GM12801 (cell line): ENCODE data around the gene NUP205.

Experiments
- TF ChIP-seq, protein P1 (sequence below): IDR thresholded peaks from one replicate; pipeline ENCODE4 v1.5.1; 2011; ENCODE audit warnings: control low read depth; ENCODE audit not compliant: insufficient read length; ENCODE audit errors: extremely low read depth

The NUP205 gene

DNA sequence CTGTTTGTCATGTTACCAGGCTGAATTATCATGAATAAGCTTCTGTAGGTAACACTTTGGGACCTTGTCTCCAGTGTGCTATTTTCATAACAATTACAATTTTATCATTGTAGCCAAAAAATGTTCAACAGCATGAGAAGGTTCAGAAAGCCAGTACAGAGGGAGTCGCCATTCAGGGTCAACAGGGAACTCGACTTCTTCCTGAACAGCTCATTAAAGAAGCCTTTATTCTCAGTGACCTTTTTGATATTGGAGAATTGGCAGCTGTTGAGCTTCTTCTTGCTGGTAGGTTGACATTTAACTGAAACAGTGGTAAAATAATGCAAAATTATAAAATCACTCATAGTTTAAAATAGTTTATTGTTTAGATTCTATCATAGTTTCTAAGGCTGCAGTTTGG is 15.8 kb downstream of the NUP205 start:
- TF ChIP-seq, protein P1, sequence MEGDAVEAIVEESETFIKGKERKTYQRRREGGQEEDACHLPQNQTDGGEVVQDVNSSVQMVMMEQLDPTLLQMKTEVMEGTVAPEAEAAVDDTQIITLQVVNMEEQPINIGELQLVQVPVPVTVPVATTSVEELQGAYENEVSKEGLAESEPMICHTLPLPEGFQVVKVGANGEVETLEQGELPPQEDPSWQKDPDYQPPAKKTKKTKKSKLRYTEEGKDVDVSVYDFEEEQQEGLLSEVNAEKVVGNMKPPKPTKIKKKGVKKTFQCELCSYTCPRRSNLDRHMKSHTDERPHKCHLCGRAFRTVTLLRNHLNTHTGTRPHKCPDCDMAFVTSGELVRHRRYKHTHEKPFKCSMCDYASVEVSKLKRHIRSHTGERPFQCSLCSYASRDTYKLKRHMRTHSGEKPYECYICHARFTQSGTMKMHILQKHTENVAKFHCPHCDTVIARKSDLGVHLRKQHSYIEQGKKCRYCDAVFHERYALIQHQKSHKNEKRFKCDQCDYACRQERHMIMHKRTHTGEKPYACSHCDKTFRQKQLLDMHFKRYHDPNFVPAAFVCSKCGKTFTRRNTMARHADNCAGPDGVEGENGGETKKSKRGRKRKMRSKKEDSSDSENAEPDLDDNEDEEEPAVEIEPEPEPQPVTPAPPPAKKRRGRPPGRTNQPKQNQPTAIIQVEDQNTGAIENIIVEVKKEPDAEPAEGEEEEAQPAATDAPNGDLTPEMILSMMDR = no peak

GRCh38 chr7:135575296-135575695 is 17.6 kb downstream of the NUP205 start:
- TF ChIP-seq, protein P1 = no peak

GRCh38 chr7:135578569-135578968 is 20.9 kb downstream of the NUP205 start:
- TF ChIP-seq, protein P1 = no peak

DNA sequence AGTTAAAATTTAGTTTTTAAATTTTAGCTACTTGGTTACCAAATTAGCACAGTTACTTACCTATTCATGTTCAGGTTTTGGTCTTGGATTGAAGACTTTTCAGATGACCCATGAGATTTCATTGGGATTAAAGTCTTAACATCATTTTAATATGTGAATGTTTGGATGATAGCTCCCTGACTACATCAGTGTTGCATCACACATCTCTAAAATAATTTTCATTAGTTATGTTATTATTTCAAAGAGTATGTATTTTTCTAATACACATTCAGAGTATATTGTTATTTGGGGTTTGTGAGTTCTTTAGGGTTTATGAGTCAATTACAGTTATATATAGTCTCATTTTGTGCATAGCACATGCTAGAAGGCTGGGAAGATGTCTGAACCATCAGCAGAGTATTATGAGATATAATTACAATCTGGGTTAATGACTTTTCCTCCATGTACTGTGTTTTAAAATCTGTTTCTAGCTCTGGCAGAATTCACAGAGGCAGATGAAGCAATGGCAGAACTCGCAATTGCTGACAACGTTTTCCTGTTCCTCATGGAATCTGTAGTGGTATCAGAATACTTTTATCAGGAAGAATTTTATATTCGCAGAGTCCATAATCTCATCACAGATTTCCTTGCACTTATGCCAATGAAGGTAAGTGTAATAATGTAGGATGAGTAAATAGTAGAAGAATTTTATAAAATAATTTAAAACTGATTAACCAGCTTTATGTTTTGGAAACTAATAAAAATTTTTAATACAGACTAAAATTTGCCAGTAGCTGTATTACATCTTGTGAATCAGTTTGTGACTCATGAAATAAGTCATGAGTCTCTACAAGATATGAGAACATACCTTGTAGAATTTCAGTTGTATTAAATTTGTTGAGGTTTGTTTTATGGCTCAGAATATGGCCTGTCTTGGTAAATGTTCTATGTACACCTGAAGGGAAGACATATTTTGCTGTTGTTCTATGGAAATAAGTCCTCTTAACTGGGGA is 26.9 kb downstream of the NUP205 start:
- TF ChIP-seq, protein P1 = no peak

GRCh38 chr7:135597181-135597925 is 39.6 kb downstream of the NUP205 start:
- TF ChIP-seq, protein P1 = no peak

DNA sequence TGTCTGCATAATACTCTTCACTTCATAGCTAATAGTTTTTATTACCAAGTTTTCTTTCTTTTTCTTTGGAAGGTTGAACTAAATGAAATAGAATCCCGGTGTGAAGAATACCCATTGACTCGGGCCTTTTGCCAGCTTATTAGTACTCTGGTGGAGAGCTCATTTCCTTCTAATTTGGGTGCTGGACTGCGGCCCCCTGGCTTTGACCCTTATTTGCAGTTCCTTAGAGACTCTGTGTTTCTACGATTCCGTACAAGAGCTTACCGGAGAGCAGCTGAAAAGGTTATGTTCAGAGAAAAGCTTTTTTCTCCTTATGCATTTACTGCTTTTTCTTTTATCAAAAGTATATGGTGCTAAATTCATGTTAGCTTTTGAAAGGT is 40.2 kb downstream of the NUP205 start:
- TF ChIP-seq, protein P1 = no peak

DNA sequence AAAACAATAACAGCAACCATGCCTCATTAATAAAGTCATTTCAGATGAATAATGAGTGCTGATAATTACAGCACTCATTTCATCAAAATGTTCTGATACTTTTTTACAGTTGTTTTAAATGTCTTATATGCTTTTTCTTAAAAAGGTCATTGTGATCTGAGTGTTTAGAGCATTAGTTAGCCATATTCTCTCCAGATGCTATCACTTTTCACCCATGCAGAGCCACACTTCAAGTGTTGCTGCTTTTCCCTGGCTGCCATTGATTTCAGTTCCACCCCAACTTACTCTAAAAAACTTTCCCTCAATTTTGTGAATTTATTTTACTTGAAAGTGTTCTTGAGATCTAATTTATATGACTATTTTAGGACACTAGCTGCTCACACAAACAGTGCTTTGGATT is 41.8 kb downstream of the NUP205 start:
- TF ChIP-seq, protein P1 = no peak
